Stimulated activated CD4-positive, alpha-beta T cell treated with anti-CD3 and anti-CD28 coated beads, Interleukin-12 subunit alpha, Interleukin-12 subunit beta, amount 100 ng/mL, for 48 hours (primary cell): ENCODE measurements around the gene MRPL36.

Experiments used
- DNase-seq, 3 donors: peaks; one replicate each; pipeline ENCODE4 v3.0.0-alpha.2; 2020; ENCODE audit warnings: low read depth in 2 of 3, low spot score in 1 of 3

Gene MRPL36

DNA sequence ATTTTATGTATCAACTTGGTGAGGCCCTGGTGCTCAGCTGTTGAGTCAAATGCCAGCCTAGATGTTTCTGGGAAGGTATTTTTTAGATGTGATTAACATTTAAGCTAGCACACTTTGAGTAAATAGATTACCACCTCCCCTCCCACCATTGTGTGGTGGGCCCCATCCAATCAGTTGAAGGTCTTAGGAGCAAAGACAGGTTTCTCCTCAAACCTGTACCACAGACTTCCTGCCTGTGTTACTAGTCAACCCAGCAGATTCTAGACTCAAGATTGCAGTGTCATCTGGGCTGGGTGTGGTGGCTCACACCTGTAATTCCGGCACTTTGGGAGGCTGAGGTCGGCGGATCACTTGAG is 33.8 kb downstream of the MRPL36 start:
- DNase-seq: no peak

DNA sequence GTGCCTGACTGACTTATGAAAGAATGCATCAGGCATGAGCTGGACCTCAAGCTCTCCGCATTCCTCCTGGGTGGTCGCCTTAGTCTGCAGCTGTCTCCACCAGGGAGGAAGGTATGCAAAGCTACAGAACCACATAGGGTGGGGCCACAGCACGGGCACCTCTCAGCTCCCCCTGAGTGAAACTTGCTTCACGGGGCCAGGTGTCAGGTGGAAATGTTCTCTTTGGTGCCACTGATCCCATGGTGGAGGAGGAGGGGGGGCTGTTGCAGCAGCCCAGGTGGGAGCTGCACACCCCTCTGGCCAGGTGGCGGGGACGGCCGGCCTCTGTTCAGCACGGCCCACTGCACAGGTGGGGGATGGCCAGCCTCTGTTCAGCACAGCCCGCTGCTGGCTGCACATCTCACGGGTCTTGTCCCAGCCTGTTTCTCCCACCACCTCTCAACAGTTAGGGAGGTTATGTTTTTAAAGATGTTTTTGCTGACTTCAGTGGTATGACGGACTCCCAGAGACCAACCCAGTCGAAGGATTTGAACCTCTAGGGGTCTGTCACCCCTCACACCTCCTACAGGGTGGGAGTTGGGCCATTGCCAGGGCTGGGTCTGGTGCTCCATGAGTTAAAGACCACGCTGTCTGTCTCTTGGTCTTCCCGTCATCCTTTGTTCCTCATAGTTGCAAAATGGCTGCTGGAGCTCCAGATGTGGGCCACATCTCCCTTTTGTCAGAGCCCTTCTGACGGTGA is 34.3 kb downstream of the MRPL36 start:
- DNase-seq: no peak

DNA sequence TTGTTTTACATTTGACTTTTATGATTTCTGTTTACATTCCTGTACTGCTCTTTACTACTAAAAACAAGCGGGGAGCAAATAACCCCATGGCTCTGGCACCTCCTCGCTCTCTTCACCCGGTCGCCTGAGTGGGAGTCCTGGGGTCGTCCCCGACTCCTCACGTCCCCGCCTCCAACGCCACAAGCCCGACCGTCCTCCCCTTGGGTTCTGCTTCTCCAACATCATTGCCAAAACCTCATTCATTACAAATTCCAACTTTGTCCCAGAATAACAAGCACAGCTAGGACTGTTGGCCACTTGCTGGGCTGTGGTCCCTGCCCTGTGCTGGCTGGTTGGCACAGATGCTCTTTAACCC is 35.1 kb downstream of the MRPL36 start:
- no peak for DNase-seq

DNA sequence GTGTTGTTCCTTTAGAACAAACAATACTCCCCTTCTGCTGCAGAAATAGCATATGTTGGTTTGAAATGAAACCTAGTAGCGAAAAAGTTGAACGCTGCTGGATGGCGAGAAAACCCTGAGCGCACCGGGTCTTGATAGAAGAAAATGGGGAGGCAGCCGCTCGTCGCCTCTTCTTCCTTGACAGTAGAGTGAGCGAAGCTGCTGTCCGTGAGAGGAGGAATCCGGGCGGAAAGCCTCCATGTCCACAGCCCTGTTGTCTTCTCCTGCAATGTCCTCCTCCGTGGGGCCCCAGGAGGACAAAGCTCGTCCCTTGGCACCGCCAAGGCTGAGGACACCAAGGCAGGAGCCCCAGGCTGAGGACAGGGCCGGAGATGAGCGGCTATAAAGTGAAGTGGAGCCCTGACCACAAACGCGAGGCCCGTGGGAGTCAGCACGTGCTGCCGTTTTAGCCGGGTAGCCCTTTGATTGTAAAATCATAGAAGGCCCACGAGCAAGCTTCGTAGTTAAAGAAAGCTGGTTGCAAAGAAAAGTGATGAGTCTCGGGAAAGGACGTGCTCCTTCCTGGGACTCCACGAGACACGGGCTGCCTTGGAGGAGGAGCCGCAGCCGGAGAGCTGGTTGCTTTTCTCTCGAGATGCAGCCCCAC is 35.6 kb downstream of the MRPL36 start:
- no peak for DNase-seq

DNA sequence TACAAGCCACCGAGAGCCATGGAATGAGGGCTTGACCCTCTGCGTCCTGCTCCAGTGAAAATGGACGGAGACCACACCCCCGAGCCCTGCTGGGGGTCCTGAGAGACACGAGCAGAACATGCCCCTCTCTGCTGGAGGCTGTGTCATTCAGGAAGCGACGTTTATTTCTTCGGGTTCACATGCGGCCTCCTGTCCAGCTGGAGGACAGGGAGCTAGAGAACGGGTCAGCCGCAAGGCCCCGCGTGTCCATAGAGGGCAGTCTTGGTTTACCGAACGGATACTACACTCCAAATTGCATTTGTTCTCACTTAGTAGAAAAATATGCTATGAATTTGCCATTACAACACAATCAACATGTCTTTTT is 36.1 kb downstream of the MRPL36 start:
- peak in 2 of 3 donors; percentile 25 to 29 for DNase-seq

DNA sequence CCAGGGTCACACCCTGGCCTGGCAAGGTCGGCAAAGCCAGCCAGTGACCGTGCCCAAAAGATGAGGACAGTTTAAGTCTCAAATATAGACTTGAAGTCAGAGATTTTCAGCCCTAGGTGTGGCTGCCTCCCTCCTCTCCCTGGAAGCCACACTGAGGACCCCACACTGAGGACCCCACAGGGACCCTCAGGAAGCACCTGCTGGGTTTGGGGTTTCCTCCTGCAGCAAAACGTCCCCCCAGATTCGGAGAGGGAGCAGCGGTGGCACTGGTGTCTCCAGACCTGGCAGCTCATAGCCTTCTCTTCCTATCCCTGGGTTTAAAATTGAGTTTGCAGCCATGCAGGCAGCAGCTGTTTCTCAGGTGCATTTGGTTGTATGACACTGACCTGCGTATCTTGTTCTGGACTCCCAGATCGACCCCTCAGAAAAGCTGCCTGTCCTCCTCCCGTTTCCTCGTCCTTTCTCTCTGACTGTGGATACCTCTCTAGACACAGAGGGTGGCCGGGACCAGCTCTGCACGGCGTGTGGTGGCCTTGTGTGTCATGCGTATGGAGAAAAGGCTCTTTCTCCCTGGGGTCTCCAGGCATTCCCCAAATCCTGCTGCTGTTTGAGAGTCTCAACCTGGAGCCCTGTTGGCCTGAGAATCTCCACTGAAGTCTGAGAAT is 36.6 kb downstream of the MRPL36 start:
- DNase-seq: no peak

DNA sequence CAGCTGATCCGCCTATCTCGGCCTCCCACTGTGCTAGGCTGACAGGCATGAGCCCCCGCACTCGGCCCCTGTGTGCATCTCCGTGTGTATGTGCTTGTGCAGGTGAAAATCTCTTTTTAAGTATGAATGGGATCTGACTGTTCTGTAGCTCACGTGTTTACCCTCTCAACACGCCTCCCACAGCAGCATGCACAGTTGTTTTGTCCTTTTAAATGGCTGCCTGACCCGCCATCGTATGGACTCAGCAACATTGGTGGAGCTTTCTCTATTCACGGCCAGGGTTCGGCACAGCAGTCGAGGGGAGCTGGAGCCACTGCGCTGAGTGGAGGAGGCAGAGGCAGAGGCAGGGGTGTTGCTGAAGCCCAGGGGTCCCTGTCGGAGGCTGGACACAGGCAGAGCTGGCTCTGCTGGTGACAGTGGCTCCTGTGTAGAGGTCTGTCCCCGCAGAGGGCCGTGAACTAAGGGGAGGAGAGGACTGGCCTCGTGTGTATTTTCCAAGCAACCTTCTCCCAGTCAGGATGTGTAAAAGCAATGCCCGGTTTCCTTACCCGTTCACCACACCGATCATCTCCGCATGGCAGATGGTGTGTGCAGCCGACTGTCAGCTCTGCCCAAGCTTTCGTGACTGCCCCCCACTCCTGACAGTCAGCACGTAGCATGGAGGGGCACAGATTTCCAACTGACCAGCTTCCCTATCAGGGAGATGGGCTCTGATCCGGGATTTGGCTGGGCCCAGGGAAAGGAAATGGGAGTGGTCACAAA is 37.3 kb downstream of the MRPL36 start:
- no peak for DNase-seq

DNA sequence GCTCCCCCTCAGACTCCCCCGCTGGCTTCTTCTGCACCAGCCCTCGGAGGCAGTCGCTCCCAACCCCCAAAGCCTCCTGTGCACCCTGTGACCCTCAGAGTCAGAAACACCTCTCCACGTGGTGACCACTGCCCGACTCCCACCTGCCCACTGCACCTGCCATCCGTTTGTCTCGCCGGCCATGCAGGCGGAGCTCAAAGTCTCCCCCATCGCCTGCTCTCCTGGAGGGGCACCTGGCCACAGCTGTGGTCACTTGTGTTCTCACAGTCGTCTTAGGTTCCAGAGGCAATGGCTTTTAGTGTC is 38.2 kb downstream of the MRPL36 start:
- no peak for DNase-seq

DNA sequence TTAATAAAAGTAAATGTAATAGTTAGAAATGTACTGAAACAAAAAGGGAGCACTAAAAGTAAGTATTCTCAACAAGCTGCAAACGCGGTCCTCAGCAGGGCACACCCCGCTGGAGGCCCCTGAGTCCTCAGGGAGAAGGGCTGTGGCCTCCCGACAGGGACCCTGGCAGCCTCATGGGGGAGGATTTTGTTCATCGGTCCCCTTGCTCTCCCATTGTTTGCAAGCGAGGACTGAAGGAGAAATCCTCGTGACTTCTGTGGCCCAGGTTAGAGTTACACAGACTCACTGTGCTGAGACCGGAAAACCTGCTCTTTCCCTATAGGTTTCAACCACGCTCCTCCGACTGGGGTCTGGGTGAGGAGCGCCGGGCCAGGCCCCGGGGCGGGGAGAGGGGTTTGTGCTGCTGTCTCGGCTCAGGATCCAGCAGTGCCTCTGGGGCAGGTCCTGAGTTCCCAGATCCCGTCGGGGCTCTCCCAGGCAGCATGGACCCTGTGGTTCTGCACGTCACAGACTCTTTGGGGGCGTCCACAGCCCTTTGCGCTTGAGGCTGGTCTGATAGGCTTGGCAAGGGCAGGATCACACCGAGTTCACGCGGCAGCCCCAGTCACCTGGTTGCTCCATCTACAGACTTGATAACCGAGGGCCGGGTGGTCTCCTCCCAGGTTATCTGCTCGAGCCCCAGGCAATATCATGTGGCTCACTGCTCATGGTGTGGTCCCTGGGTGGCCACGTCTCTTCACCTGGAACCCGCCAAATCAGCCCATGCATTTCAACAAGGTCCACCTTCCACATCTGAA is 38.8 kb downstream of the MRPL36 start:
- DNase-seq: no peak

DNA sequence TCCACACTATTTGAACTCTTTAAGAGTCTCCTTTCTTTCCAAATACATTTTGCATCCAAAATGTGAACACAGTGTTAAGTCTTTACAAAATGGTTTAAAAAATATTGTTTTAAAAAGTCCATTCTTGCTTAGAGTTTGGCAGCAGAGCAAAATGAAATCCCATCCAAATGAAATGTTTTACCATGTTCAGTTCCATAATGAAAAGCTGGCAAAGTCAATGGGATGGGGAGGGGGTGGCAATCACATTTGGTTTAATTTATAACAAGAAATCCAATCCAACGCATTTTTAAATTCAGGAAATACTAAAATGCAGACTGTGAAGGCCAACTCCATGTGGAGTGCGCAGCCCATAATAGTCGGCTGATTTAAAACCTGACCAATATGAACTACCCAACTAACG is 39.4 kb downstream of the MRPL36 start:
- no peak for DNase-seq

DNA sequence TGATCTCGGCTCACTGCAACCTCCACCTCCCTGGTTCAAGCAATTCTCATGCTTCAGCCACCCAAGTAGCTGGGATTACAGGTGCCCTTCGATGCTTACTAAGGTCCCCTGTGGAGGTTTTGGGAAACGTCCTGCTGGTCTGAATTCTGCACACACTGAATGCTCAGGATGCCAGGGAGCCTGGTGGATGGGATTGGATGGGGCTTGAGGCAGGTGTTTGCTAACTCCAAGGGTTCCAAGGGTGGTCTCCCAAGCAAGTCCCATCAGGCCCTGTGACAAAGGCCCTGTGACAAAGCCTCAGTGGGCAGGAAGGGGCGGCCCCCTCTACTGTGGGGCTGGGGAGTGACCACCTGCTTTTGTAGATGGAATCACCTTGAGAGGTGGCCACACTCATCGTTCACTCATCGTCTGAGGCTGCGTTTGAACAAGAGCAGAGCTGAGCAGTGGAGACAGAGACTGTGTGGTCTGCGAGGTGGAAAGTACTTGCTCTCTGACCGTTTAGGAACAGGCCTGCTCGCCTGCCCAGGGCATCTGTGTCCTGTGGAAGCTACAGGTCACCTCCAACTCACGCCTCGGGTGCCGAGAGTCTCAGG is 40.2 kb downstream of the MRPL36 start:
- DNase-seq: no peak

DNA sequence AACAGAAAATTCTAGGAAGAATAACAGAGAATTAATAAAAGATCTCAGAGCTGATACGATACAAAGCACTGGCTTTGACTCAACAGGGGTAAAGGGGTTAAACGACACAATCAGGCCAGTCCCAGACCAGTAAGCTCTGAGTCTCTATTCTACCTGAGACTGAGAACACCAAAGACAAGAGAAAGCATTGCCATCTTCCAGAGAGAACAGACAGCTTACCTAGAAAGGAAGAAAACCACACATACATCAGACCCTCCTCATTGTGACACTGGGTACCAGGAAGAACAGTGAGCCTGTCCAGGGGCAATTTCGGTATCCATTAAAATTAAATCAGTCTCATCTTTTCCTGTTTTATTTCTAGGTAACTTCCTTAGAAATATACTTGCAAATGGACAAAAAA is 41.1 kb downstream of the MRPL36 start:
- no peak for DNase-seq

DNA sequence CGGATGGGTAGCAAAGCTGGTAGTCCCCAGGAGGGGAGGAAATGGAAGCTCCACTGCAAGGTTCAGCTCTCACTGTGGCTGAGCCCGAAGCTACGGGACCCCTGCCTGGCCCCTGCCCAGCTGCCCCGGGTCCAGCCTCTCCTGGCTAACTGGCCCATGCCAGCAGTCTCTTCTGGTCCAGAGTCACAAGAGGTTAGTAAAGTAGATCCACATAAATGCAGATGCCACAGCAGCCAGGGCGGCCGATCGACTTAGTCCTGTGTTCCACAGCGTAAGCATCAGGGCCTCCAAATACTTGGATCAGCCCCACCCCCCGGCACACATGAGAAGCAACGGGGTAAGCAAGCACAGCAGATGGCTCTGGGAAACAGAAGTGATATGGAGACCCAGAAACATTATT is 42.1 kb downstream of the MRPL36 start:
- DNase-seq: no peak

DNA sequence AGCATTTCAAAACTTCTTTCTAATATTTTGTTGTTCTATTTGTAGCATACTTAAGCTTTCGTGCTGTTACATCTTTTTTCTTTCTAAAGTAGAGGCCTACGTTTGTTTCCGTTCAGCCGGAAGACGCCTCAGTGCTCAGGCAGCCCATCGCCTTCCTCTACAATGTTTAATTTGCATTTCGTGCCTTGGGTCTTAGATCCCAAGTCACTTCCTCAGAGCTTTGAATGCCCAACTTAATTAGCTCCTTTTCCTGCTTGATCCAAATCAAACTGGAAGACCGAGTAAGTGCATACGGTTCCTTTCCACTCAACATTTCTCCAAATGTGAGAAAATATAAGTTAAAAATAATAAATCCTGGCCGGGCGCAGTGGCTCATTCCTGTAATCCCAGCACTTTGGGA is 43.2 kb downstream of the MRPL36 start:
- no peak for DNase-seq

DNA sequence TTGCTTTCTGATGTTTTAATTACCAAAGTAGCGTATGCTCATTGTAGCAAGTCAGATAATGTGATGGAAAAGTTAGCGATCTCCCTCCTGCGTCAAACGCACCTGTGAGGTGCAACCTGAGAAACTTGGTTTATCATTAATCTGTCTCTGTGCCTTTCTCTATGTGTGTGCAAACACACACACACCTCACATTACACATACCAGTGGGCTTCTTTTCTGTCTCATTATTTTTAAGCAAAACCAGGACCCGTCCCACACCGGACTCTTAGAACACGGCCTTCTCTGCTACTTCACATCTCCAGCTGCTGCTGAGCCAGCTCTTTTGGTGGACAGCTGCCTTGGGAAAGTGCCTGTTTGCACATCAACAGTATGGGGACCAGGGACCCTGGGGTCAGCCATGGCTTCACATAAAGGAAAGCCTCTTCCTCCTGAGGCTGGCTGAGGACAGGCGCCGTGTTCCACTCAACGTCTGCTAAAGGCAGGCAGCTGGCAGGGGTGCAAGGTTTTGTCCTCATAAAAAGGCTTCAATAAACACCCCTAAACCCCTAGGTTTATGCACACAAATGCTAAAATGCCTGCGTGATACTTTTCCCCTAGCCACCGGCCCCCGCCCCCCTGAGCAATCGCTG is 44.2 kb downstream of the MRPL36 start:
- DNase-seq: no peak

DNA sequence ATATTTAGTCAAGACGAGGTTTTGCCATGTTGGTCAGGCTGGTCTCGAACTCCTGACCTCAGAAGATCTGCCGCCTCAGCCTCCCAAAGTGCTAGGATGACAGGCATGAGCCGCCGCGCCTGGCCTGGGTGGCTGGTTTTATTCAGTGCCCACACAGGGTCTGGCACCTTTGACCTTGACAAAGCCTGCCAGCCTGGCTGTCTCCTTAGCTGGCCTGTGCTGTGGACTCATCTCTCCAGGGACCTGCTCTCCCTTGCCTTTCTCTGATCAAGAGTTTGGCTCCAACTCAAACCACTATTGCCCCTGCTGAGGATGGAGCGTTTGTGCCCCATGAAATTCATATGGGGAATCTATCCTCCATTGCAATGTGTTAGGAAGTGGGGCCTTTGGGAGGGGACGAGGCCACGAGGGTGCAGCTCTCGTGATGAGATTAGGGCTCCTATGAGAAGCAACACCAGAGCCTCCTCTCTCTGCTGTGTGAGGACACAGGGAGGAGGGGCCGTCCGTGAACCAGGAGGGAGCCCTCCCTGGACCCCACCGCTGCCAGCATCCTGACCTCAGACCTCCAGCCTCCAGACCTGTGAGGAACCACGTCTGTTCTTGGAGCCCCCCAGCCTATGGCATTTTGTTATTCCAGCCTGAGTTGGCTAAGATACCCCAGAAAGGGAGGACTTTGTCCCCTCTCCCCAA is 45.0 kb downstream of the MRPL36 start:
- DNase-seq: no peak

DNA sequence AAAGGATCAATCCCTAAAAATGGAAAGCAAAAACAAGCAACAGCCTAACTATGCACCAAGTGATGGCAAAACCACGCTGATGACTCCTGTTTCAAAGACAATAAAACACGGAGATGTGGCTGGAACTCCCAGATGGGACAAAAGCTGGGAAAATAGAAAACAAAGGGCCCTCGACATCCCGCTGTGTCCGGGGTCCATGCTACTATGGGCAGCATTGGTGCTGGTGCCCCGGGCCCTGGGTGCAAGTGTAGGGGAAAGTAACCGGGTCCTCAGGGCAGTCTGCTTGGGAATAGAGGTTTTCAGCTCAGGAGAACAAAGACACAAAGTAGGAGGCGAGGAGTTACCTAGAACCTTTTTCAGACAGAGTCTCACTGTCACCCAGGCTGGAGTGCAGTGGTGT is 46.1 kb downstream of the MRPL36 start:
- DNase-seq: no peak

DNA sequence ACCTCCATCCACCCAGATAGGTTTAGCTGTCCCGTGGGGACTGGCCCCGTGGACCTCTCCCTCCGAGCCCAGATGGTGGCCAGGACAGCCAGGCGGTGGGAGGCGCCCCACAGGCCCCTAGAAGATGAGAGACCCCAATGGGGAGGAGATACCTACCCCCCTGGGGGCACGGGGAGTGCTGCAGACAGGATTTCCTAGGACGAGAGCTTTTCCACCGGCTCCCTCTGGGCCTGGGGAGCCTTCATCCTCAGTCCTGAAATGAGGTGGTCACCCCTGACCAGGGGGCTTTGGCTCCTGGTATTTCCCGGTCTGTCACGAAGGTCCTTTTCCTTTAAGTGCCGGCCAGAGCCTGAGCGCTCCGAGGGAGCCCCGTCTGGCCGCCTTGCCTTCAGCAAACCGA is 46.8 kb downstream of the MRPL36 start:
- DNase-seq: no peak

DNA sequence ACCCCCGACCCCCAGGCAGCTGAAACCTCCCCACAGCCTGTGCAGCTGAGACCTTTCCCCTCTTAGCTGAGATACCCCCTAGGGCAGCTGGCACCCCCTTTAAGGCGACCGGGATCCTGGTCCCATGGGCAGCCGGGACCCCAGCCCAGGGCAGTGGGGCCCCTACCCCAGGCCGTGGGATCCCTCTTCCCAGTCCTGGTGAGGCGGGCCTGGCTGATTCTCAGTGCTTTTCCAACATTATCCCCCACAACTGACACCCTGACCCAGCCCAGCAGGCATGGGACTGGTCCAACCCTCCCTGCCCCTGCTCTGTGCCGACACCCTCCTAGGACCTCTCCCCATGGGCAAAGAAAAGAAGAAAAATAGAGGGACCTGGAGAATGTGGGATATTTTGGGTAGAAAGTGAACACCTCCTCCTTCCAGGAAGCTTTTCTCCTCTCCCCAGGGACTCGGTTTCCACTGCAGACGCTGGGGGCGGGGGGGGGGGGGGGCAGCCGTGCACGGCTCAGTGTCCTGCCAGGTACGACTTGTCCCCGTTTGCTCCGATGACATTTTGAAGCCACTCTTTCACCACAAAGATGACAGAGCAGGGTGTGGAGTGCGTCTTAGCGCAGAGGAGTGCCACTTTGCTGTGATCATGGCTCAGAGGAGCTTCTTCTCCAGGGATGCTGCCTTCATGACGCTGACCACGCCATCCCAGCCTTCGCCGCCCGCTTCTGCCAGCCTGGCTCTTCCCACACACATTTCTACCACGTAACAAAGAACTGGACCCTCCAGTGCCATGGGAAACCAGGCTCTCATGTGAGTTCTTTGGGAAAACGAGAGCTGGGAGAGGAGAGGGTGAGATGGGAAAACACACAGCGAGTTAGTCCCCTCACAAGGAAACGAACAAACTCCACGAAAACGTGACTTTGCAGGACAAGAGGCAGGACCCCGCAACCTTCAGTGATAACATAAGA is 47.5 kb downstream of the MRPL36 start:
- no peak for DNase-seq
